B cell (primary cell): Measurements from ENCODE around the gene POMP. TPM values are rescaled to one million over a fixed set of nuclear protein-coding genes. Genes with fewer than 3 reads are reported as not detected.

ENCODE experiments used
- ATAC-seq: fragments of 200-7000 bp; cut with Tn5 transposase; one replicate; pipeline ENCODE4 v1.10.0; 2021; ENCODE audit warnings: low read depth, mild to moderate bottlenecking, moderate number of reproducible peaks, moderate library complexity
- CTCF ChIA-PET: fragments of 350-600 bp; sonication (Branson Sonifier 250); formaldehyde crosslinking; loops from one replicate; lab custom pipeline; 2021; ENCODE audit warnings: antibody characterized with exemption, inconsistent platforms; lab: Charles Lee
- POLR2A ChIA-PET: fragments of 350-600 bp; sonication (Branson Sonifier 250); formaldehyde crosslinking; loops from one replicate; lab custom pipeline; 2021; ENCODE audit warnings: antibody characterized with exemption; lab: Charles Lee
- DNase-seq: peaks from one replicate; pipeline ENCODE4 v3.0.0; 2013
- H2AFZ ChIP-seq: 2 replicates; pipeline ENCODE4 v1.6.1; 2012; ENCODE audit warnings: mild to moderate bottlenecking, low read depth, low read length; ENCODE audit not compliant: insufficient read depth, poor library complexity, severe bottlenecking
- H3K27ac ChIP-seq, 2 donors: 1 replicate in 1 of 2; 2 replicates in 1 of 2; pipeline ENCODE4 v1.5.1; 2012 to 2013; ENCODE audit warnings: low read length in 2 of 2, mild to moderate bottlenecking in 2 of 2, moderate library complexity in 1 of 2
- H3K27me3 ChIP-seq, 4 experiments: fragments of 200-600 bp in 1 of 4; sonication (generic) in 1 of 4; replicated peaks in 1 of 4; 1 replicate in 2 of 4; 2 replicates in 2 of 4; pipeline versions ENCODE4 v1.6.1 to v1.7.0; 2013 to 2016; ENCODE audit warnings: low read length in 3 of 4, mild to moderate bottlenecking in 2 of 4, mixed read lengths in 1 of 4, moderate library complexity in 1 of 4; ENCODE audit not compliant: insufficient read depth in 4 of 4, control insufficient read depth in 3 of 4; ENCODE audit errors: control extremely low read depth in 1 of 4
- H3K36me3 ChIP-seq, 2 experiments: replicated peaks in 1 of 2; 1 replicate in 1 of 2; 2 replicates in 1 of 2; pipeline versions ENCODE4 v1.6.1 to v1.7.1; 2013; ENCODE audit warnings: low read length in 1 of 2; ENCODE audit not compliant: insufficient read depth in 2 of 2, control insufficient read depth in 1 of 2; ENCODE audit errors: control extremely low read depth in 1 of 2, extremely low read depth in 1 of 2
- H3K4me1 ChIP-seq, 2 donors: fragments of 200-600 bp in 1 of 2; sonication (generic) in 1 of 2; 1 replicate in 1 of 2; 2 replicates in 1 of 2; pipeline versions ENCODE4 v1.5.1 to v1.6.1; 2013 to 2017; ENCODE audit warnings: low read length in 2 of 2; ENCODE audit not compliant: control insufficient read depth in 2 of 2, insufficient read depth in 2 of 2
- H3K4me2 ChIP-seq: replicated peaks from 2 replicates; pipeline ENCODE3; 2012; ENCODE audit warnings: mild to moderate bottlenecking, low read depth, low read length; ENCODE audit not compliant: poor library complexity, severe bottlenecking
- H3K4me3 ChIP-seq, 5 experiments: fragments of 200-600 bp in 1 of 5; sonication (generic) in 1 of 5; 1 replicate in 3 of 5; 2 replicates in 2 of 5; pipeline versions ENCODE4 v1.5.1 to v1.7.0; 2011 to 2016; ENCODE audit warnings: low read length in 4 of 5, mild to moderate bottlenecking in 4 of 5, low read depth in 2 of 5, control low read depth in 1 of 5, moderate library complexity in 1 of 5; ENCODE audit not compliant: insufficient read depth in 1 of 5; ENCODE audit errors: control extremely low read depth in 1 of 5, extremely low read depth in 1 of 5
- H3K79me2 ChIP-seq: fragments of 200-600 bp; sonication (generic); one replicate; pipeline ENCODE4 v1.6.0; 2016; ENCODE audit warnings: low read length; ENCODE audit not compliant: control insufficient read depth, insufficient read depth
- H3K9ac ChIP-seq: fragments of 200-600 bp; sonication (generic); 2 replicates; pipeline ENCODE4 v1.6.1; 2017; ENCODE audit warnings: mild to moderate bottlenecking, low read length, moderate library complexity
- H3K9me3 ChIP-seq, 3 donors: one replicate each; pipeline versions ENCODE4 v1.6.1 to v1.7.1; 2013; ENCODE audit warnings: low read length in 2 of 3; ENCODE audit not compliant: control insufficient read depth in 2 of 3, insufficient read depth in 1 of 3; ENCODE audit errors: control extremely low read depth in 1 of 3
- H4K20me1 ChIP-seq: 2 replicates; pipeline ENCODE4 v1.6.0; 2012; ENCODE audit warnings: mild to moderate bottlenecking, low read length; ENCODE audit not compliant: insufficient read depth, control insufficient read depth, poor library complexity, severe bottlenecking
- H3K27ac Mint-ChIP-seq: one replicate; pipeline ENCODE4 v1.8.0; 2021; ENCODE audit warnings: mixed read lengths
- H3K27me3 Mint-ChIP-seq: one replicate; pipeline ENCODE4 v1.8.0; 2021; ENCODE audit warnings: mixed read lengths
- H3K4me1 Mint-ChIP-seq: one replicate; pipeline ENCODE4 v1.8.0; 2021; ENCODE audit warnings: mixed read lengths
- H3K4me3 Mint-ChIP-seq: one replicate; pipeline ENCODE4 v1.8.0; 2021; ENCODE audit warnings: mixed read lengths
- H3K9me3 Mint-ChIP-seq: one replicate; pipeline ENCODE4 v1.8.0; 2022; ENCODE audit warnings: mixed read lengths; ENCODE audit not compliant: insufficient read depth
- EZH2 ChIP-seq: IDR thresholded peaks from 2 replicates; pipeline ENCODE4 v1.6.1; 2012; ENCODE audit warnings: borderline replicate concordance, low read depth, mild to moderate bottlenecking, moderate library complexity, low read length; ENCODE audit not compliant: insufficient read depth, poor library complexity, severe bottlenecking
- WGBS: methylation state at CpG from one replicate; pipeline ENCODE4 v1.1.5; 2013; ENCODE audit warnings: missing lambda C conversion rate; ENCODE audit not compliant: insufficient coverage; 5-methylcytosine and 5-hydroxymethylcytosine counted together
- intact Hi-C: fragments of 100-400 bp; cut with micrococcal nuclease; formaldehyde crosslinking; loops from one replicate; pipeline ENCODE4 v1.10.0; 2022
- polyA plus RNA-seq: library from polyadenylated mRNA; depleted of rRNA; stranded (reverse); fragments of >200 nt; gene quantifications from 2 replicates; pipeline ENCODE4 v1.2.3, GENCODE V29; 2012
- total RNA-seq, 2 donors: library from RNA; stranded (reverse); fragments of 120-200 nt in 1 of 2; gene quantifications; 1 replicate in 1 of 2; 2 replicates in 1 of 2; pipeline versions ENCODE4 v1.2.3 to v1.2.4, GENCODE V29; 2013 to 2022
- TF ChIP-seq, protein P1 (sequence below): fragments of 200-600 bp; IDR thresholded peaks from one replicate; pipeline ENCODE4 v1.8.0; 2022; ENCODE audit warnings: antibody characterized with exemption, mild to moderate bottlenecking

The POMP gene
- total and polyA plus RNA-seq, 2 donors (not counting 1 experiment from before 2014, with no cell fraction given): 14.0 to 28.7 TPM

GRCh38 chr13:28716511-28716910 is 57.6 kb downstream of the POMP start:
- Histone ChIP-seq H3K4me2 (no peak overlapping the region), H3K79me2 (peaks cover 31% of the 10 kb centered on the region), H3K9ac (no peak overlapping the region), H3K9me3 (no peaks in the 10 kb centered on the region), H3K4me3 (no peak overlapping the region), H3K27ac (no peak overlapping the region), H2AFZ (no peak overlapping the region), H3K36me3 (peaks cover 0 to 5% of the 10 kb centered on the region in 2 experiments), H3K4me1 (peaks cover 14 to 18% of the 10 kb centered on the region in 2 donors), H4K20me1 (no peaks in the 10 kb centered on the region), H3K27me3 (no peaks in the 10 kb centered on the region)
- Mint-ChIP-seq H3K4me3 (peak overlapping the region; percentile 44), H3K27ac (peak overlapping the region; percentile 37), H3K4me1 (peaks cover 24% of the 10 kb centered on the region), H3K9me3 (no peaks in the 10 kb centered on the region), H3K27me3 (no peaks in the 10 kb centered on the region)
- POLR2A ChIA-PET: no interaction called here
- ATAC-seq (no peak), DNase-seq (no peak)
- 100% methylated on average over 1 of the region's 8 CpGs for WGBS
- TF ChIP-seq, protein P1, sequence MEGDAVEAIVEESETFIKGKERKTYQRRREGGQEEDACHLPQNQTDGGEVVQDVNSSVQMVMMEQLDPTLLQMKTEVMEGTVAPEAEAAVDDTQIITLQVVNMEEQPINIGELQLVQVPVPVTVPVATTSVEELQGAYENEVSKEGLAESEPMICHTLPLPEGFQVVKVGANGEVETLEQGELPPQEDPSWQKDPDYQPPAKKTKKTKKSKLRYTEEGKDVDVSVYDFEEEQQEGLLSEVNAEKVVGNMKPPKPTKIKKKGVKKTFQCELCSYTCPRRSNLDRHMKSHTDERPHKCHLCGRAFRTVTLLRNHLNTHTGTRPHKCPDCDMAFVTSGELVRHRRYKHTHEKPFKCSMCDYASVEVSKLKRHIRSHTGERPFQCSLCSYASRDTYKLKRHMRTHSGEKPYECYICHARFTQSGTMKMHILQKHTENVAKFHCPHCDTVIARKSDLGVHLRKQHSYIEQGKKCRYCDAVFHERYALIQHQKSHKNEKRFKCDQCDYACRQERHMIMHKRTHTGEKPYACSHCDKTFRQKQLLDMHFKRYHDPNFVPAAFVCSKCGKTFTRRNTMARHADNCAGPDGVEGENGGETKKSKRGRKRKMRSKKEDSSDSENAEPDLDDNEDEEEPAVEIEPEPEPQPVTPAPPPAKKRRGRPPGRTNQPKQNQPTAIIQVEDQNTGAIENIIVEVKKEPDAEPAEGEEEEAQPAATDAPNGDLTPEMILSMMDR: no peak
- no peak for TF ChIP-seq EZH2
- intact Hi-C loops: loop anchor here (5.0 kb wide), 3 partner anchors 294 to 1464 kb away; partner anchors contain the start of genes RASL11A and RPL21
- CTCF ChIA-PET: no interaction called here

DNA sequence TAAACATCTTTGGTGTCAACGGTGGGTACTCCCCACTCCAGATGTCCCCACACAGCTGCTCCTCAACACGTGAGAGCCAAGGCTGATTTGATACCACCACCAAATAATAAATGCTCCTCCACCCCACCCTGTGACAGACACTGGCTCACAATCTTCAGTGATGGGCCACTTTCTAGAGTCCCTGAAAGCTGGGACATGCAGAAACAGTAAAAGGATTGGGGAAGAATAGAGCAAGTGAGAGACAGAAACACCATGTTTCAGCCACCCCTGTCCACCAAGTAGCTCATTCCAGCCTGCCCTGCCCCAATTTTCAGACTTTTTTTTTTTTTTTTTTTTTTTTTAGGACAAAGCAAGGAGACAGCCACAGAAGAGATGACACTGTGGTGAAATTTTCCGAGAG is 58.2 kb downstream of the POMP start:
- ATAC-seq: no peak
- ChIA-PET POLR2A (no interaction called here), CTCF (no interaction called here)
- Mint-ChIP-seq H3K27ac (peak overlapping the region; percentile 11), H3K9me3 (no peaks in the 10 kb centered on the region), H3K4me1 (peaks cover 24% of the 10 kb centered on the region), H3K4me3 (peak overlapping the region; percentile 96), H3K27me3 (no peaks in the 10 kb centered on the region)
- no peak for TF ChIP-seq EZH2
- TF ChIP-seq, protein P1: no peak
- Histone ChIP-seq H3K4me1 (peaks cover 14 to 18% of the 10 kb centered on the region in 2 donors), H3K36me3 (no peaks in the 10 kb centered on the region), H4K20me1 (no peaks in the 10 kb centered on the region), H3K9me3 (no peaks in the 10 kb centered on the region), H3K4me3 (no peak overlapping the region), H3K9ac (no peak overlapping the region), H3K27ac (no peak overlapping the region), H3K27me3 (no peaks in the 10 kb centered on the region), H3K79me2 (peaks cover 28% of the 10 kb centered on the region), H3K4me2 (no peak overlapping the region), H2AFZ (peak overlapping the region; percentile 6)
- WGBS: 89% methylated on average over 3 of the region's 3 CpGs
- intact Hi-C loops: loop anchor here (5.0 kb wide), 3 partner anchors 295 to 1465 kb away; partner anchors contain the start of genes RASL11A and RPL21
- no peak for DNase-seq
